ENCODE results near the gene CCZ1B.
"Not testable (repeated sequence)": the region's sequence is repeated elsewhere in the genome, so short reads cannot be mapped to it uniquely, and the experiment has no call there.

- not testable (repeated sequence) for TF ChIP-seq CTCF (IDR thresholded peaks at IDR 0.05; ENCODE audit: insufficient read depth, low read length, poor library complexity, severe bottlenecking); EZH2phosphoT487 (conservative IDR thresholded peaks at IDR 0.05; ENCODE audit: low read length)
Measured at GRCh38 chr7:6761186-6761585, 64.9 kb downstream of the CCZ1B start.

All from SU-DHL-6 (cell line).